GM15510 (cell line): ENCODE data around the gene FCHSD2.

ENCODE experiments used
- POLR2A ChIP-seq: IDR thresholded peaks from 3 replicates; pipeline ENCODE4 v1.6.1; 2011; ENCODE audit warnings: borderline replicate concordance; ENCODE audit not compliant: insufficient read length; ENCODE audit errors: extremely low read depth

FCHSD2 gene

DNA sequence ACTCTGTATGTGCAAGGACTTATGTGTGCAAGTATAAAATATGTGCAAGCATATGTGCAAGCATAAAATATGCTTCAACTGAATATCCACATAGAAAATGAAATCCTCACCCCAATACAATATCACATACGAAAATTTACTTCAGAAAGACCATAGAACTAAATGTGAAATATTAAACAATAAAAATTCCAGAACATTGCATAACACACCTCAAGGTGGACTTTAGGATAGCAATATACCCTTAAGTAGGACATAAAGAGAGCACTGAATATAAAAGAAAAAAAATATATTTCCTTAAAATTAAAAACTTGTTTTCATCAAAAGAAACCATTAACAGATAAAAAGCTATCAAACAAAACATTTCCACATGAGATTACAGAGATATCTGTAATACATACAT is 67.8 kb downstream of the FCHSD2 start:
- TF ChIP-seq POLR2A = no peak

DNA sequence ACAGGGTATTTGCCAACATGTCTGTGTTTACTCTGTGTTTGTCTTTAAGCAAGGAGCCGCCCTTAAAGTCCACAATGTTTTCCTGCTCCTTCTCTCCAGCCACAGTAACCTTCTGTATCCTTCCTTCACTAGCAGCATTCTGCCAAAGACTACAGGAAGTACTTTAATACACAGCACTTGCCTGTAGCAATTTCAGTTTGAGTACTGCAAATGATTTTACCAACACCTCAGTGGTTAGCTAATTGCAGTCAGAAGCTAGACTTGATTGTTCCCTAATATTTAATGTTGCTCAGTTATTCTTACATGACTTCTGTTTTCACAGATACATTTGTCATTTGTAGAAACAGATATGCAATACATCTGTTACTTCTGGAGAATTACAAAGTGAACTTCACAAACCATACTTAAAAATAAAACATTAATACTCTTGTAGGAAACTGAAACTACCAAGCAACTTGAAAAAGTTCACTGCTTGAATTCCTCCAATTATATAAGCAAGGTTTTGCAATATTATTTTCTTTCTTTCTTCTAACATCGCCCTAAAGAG is 69.1 kb downstream of the FCHSD2 start:
- no peak for TF ChIP-seq POLR2A

DNA sequence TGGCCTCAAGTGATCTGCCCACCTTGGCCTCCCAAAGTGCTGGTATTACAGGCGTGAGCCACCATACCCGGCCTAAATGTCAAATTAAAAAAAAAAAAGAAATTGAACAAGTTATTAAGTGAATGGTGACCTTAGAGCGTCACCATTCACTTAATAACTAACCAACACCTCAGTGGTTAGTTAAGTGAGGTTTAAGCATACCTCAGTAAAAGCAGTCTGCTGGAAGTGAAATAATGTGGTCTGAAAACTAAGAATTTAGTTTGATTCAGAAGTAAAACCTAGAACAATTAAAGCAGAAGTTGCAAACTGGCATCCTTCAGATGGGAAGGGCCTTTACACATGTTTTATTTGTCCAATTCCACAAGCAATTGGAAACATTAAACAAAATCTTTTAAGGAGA is 71.5 kb downstream of the FCHSD2 start:
- TF ChIP-seq POLR2A = no peak

DNA sequence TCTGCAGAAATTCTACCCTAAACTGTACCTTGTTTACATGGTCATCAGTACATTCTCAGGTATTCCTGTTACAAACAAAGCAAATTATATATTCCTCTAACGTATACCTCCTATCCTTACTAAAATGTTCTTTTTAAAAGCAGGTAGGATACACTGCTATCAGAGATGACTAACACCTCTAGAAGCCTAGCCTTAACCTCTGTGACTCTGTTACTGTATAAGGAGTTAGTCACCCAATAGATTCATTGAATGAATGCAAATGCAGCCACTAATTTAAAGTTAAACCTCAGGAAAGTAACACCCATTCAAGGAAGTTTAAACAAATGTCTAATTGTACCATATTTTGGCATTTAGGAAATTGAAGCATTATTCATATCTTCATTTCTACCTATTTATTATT is 82.2 kb downstream of the FCHSD2 start:
- TF ChIP-seq POLR2A = no peak

DNA sequence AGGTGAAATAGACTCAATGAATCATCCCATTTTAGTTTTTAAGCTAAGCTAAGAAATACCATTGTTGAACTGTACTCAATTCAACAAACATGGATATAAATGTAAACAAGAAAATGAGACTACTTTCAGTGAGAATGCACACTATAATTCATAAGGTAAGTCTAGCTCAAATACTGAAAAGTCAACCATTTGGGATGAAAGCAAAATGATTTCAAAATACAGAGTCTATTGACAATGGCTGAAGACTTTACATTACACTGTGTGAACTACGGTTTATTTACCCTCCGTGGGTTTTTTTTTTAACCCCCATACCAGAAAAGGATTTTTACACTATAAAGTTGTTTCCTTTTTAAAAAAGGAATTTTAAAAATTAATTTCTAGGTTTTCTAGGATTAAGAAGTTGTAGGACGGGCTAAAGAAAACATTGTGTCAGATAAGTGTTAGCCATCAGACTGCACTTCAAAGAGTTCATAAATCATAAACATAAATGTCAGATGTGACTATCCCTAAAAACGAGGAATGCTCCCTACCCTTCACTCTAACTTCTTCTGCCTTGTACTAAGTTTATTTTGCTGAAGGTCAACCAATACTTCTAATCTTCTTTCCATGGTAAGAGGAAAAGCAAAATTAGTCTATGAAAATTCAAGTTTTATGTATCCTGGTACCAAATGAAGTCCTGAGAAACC is 83.0 kb downstream of the FCHSD2 start:
- TF ChIP-seq POLR2A = no peak

DNA sequence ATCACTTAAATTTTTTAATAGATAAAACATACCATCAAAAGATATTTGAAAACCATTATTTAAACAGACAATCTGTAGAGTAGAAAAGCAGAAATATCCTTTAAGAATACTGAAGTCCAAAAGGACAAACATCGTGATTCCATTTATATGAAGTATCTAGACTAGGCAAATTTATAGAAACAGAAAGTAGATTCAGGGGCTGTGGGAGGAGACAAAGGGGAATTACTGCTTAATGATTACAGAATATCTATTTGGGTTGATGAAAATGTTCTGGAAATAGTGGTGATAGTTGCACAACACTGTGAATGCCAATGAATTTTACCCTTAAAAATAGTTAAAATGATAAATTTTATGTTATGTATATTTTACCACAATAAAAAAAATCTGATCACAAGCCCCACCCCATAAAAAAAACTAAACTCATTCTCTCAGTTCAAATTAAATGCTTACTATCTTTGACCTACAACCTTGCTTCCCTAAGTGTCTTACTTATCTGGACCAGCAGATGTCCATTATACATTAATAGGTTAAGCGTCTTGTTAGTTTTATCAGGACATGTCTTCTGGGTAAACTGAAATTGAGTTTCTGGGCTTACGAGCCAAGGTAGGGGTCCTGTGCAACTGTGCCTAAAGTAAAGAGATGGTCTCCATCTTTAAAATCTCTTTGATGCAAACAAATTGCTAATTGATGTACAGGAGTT is 86.3 kb downstream of the FCHSD2 start:
- TF ChIP-seq POLR2A = no peak

DNA sequence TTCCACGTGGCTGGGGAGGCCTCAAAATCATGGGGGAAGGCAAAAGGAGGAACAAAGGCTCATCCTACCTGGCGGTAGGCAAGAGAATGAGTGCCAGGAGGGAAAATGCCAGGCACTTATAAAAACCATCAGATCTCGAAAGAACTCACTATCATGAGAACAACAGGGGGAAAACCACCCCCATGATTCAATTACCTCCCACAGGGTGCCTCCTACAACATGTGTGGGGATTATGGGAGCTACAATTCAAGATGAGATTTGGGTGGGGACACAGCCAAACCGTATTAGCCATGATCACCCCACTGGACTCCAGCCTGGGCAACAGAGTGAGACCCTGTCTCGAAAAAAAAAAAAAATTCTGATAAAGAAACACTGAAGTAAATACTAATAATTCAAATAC is 87.1 kb downstream of the FCHSD2 start:
- no peak for TF ChIP-seq POLR2A

DNA sequence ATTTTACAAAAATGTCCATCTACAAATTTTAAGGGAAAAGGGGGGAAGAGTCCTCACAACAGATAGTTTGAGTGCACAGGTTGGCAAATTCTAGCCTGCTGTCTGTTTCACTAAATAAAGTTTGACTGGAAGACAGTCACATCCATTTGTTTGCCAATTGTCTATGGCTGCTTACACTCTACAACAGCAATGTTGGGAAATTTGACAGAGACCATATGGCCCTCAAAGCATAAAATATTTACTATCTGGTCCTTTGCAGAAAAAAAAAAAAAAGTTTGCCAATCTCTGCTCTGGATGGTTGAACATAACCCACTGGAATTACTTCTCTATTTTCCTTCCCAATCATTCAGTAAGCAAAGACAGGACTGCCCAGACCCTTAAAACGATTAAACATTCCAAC is 88.2 kb downstream of the FCHSD2 start:
- TF ChIP-seq POLR2A = no peak

DNA sequence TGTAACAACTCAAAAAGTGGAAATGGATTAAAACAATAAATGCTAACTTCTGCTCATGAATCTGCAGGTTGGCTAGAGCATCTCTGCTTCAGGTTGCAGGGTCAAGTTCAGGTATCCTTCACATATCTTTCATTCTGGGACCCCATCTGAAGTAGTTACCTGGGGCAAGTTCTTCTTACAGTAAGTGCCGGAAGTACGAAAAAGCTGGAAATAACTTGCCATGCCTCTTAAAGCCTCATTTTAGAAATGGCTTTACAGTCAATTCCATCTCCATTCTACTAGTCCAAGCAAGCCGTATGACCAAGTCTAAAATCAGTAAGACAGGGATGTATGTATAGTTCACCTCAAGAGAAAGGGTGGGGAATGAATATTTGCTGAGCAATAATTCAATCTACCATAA is 93.7 kb downstream of the FCHSD2 start:
- no peak for TF ChIP-seq POLR2A

DNA sequence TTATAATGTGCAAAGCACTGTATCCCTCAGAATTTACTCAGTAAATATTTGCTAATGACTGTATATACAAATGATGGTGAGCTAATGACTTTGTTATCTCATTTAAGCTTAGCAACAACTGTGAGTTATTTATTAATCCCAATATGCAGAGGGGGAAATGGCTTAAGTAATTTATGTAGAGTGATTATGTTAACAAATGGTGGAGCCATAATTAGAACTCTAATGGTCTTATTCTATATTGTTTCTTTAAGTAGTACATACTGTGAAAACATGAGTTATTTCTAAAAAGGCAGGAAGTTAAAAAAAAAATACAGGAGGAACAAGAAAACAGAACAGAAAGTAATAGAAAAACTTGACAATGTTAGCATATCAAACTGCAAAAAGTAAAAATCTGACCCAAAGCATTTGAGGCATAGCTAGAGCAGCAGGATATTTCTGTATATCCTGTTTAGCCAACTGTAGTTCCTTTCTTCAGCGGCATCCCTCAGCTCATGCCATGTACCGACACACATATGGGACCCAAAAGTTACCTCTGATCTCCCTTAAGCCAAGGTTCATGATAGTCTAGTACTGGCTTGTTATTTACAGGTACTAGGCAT is 94.2 kb downstream of the FCHSD2 start:
- peak; percentile 23 for TF ChIP-seq POLR2A

DNA sequence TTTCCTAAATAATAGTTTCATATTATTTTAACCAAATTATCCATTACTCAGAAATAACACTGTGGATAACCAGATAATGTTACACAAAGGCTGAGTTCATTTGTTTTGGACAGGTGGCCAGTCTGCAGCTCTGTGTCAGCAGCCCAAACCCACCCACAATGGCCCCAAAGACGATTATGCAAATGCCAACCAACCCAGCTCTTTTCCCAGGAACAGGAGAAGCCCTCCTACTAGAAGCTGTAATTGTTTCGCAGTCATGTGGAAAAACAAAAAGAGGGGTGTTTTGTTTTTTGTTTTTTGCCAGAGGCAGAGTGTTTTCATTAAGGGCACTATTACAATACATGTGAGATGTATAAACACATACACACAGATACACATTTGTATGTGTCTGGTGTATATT is 102.1 kb downstream of the FCHSD2 start:
- TF ChIP-seq POLR2A = no peak

DNA sequence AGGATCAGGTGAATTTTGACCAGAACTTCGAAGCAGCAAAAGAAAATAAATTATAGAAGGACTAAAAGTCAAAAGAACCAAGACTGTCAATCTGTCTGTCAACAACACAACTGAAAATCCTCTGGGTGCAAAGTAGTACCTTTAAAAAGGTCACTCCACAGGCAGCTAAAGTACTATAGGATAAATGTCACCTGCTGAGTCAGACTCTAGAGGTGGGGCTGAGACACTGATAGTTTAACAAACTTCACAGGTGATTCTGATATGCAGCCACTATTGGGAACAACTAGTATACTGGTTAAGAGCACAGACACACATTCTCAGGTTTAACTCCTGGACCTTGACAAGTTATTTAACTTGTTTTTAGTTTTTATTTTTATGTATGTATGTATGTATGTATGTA is 107.3 kb downstream of the FCHSD2 start:
- no peak for TF ChIP-seq POLR2A

DNA sequence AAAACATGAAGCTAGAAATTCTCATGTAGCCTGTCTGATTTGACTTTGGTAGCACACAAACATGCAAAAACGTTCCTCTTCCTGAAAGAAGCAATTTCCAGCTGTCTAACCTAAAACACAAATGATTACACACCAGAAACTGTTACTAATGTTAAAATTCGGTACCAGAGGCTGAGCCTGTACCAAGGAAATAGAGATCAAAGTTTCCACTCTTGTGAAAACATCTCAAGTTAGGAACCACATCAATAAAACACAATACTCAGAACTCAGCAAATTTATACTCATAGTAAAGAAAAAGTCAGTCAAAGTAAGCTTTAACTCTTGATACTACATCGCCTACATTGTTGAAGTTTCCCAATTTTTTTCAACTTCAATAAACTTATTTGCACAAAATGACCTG is 107.8 kb downstream of the FCHSD2 start:
- TF ChIP-seq POLR2A = no peak

DNA sequence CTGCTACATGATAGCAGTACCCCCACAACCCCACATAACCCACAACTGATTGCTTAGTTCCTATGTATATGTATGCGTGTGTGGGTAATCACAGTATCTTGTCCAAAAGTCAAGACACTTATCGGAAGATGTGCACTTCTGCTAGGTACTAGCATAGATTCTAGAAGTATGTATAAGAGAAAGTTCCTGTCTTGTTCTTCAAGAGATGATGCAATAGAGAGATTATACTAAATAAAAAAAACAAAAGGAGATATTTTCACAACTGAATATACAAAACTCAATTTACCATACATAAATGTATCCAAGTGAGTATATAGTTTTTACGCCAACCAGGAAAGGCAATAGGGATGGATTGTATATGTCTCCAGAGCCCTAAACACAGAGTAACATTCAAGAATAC is 112.0 kb downstream of the FCHSD2 start:
- no peak for TF ChIP-seq POLR2A

DNA sequence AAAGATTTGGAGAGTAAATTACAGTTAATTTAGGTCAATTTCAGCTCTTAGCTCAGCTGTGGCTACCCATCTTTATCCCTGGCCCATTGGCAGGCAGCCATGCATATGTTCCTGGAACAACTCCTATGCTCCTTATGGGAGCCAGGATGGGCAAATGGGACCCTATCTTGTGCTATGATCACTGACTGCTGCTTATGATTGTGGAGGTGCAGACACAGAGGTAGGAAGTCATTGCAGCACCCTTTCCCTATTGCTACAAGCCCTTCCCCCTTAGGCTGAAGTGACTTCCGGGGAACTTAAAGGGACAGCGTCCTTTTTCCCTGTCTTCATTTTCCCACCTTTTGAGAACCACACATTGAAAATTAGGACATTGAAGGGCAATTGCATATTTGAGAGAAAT is 112.7 kb downstream of the FCHSD2 start:
- TF ChIP-seq POLR2A = no peak

DNA sequence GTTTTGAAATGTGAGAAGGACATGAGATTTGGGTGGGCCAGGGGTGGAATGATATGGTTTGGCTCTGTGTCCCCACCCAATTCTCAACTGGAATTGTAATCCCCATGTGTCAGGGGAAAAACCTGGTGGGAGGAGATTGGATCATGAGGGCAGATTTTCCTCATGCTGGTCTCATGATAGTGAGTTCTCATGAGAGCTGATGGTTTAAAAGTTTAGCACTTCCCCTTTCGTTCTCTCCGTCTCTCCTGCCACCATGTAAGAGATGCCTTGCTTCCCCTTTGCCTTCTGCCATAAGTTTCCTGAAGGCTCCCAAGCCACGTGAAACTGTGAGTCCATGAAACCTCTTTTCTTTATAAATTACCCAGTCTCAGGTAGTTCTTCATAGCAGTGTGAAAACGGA is 113.5 kb downstream of the FCHSD2 start:
- TF ChIP-seq POLR2A = no peak
